Stimulated activated CD4-positive, alpha-beta T cell treated with anti-CD3 and anti-CD28 coated beads, Interleukin-2, amount 100 ng/mL, for 24 hours (primary cell): Measurements from ENCODE around the gene REXO2.

Experiments
- DNase-seq, 2 donors: peaks; one replicate each; pipeline ENCODE4 v3.0.0-alpha.2; 2020

The REXO2 gene

GRCh38 chr11:114439229-114440120 is at the start of gene REXO2:
TSS of gene REXO2 (plus strand) at chr11:114439467. CDS start at chr11:114439529, 62 bp downstream.
- DNase-seq, result peak; percentile 93 to 94

GRCh38 chr11:114392735-114393667 is 46.3 kb upstream of the REXO2 start:
- no peak for DNase-seq

DNA sequence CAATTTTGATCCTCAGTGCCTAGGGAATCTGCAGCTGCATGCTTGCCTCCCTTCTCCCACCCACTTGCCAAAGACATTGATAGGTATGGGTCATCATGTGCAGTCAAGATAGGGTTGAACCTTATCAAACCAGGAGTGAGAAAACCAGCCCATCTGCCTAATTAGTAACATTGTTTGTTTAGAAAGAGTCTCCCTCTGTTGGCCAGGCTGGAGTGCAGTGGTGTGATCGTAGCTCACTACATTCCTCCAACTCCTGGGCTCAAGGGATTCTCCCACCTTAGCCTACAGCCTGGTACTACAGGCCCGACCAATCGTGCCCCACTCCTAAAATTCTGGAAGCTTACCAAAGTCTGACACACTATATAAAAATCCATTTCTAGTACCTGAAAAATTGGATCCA is 43.5 kb upstream of the REXO2 start:
- no peak for DNase-seq

DNA sequence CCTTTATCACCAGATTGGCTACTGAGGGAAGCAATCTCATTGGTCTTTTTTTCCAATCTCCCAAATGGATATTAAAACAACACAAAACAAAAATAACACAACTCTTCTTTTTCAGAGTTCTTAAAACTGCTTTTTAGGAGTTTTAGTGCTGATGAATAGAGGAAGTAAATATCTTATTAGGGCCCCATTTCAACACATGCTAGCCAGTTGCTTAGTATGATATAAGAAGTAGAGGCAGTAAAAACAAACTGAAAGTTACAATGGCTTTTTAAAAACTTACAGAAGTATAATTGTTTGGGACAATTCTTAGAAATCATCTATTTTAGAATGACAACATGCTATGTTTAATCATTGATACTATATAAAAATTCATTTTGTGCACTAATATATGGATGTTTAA is 42.4 kb upstream of the REXO2 start:
- DNase-seq, result no peak

- DNase-seq, result no peak
Observed at GRCh38 chr11:114397349-114397982, 41.8 kb upstream of the REXO2 start.

DNA sequence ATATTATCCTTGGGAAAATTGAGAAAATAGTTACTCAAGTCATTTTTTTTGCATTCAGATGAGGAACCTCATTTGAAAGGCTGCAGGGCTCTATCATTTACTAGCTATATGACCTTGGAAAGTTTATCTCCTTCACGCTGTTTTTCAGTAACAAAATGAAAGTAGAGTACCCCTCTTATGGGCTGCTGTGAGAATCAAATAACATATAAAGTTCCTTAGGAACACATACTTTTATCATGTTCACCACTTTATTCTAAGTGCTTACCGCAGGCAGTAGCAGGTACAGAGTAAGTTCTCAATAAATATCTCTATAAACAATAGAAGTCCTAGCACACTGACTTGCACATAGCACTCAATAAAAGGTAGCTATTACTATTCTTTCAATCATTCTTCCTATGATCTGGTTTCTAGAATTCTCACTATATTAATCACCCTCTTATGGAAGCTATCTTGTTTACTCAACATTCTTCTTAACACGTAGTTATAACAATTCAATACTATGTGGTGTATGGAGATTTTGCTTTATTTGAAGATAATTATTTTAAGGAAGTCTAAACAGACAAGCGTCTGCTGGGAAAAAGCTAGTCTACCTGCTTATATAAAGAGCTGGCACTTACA is 40.9 kb upstream of the REXO2 start:
- no peak for DNase-seq

DNA sequence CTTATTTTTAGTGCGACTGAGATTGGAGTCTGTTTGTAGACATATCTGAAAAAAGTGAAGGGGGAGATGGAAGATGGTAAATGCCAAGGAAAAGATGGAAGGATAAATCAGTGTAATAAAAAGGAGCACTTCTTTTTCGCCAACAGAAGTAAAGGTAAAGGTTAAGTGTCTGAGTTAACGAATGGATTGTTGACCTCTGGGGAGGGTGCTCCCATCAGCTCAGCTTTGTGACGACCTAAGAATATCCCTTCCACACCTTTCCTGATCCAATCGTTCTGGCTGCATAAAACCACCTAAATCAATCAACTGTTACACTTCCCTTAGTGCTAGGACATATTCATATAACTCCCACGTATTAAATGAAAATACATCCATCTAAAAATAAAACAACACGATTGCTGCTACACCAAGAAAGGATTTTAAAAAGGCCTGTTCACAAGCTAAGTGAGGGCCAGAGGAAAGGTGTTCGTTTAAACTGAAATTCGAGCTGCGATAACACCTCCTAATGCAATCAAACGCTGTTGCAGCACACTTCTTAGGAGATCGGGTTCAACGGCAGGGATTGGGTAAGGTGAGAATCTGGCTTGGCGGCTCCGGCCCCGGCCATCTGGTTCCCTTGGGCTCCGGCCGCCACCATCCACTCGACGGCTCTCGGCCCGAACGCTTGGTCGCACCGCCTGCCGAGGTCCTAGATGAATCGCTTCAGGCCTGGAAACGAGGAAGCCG is 39.6 kb upstream of the REXO2 start:
- DNase-seq, result no peak

- peak; percentile 97 for DNase-seq
Observed at GRCh38 chr11:114400216-114400914, 38.9 kb upstream of the REXO2 start, which contains the start of the genes C11orf71 and RBM7. TSS of gene C11orf71 (minus strand) at chr11:114400511. CDS start at chr11:114400331, 180 bp downstream. TSS of gene RBM7 (plus strand) at chr11:114400666. CDS start at chr11:114400672, 6 bp downstream.

DNA sequence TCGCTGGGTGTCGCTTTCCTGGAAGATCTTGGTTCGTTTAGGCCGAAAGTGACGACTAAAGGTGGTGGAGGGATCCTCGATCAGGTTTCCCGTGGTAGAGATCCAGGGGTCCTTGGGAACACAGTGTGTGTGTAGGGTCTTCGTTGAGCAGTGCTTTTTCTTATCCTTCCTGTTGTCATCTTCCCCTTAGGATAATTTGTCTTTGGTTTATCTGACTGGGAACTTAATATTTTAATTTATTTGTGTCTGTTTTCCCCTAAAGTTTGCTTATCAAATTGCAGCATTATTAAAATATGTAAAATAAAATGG is 38.4 kb upstream of the REXO2 start:
- DNase-seq, result no peak

- no peak for DNase-seq
Observed at GRCh38 chr11:114401311-114401710, 38.0 kb upstream of the REXO2 start.

DNA sequence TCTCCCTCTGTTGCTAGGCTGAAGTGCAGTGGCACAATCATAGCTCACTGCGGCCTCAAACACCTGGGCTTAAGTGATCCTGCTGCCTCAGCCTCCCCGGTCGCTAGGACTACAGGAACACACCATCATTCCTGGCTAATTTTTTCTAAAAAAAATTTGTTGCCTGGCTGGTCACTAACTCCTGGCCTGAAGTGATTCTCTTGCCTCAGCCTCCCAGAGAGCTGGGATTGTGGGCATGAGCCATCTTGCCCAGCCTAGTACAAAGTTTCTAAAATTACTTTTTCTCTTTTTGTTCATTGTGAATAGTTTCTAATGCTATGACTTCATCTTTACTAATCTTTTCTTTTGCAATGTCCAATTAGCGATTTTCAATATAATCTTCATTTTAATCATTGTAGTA is 26.3 kb upstream of the REXO2 start:
- no peak for DNase-seq

- DNase-seq, result no peak
Observed at GRCh38 chr11:114413958-114414357, 25.3 kb upstream of the REXO2 start.

DNA sequence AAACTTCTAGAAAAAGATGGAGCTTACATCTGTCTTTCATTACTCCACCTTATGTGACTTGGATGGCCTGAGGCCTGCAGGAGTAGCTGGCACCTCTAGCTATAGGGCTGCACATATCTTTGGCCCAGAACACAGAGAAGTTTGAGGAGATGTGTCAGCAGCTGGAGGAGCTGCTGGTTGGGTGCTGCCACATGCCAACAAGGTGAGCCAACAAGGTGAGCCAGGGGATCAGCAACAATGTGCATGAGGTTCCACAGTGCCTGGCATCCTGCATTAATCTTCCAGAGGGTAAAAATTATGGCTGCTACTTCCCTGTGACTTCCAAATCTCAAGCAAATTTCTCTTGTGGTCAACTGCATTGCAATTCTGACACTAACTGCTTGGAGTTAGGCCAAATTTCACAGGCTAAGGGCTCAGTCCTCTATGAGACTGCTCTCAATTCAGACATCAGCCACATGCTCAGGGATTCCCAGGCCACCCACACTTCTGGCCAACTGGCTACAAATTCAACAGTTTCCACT is 22.8 kb upstream of the REXO2 start:
- no peak for DNase-seq

- no peak for DNase-seq
Observed at GRCh38 chr11:114426280-114426679, 13.0 kb upstream of the REXO2 start.

- DNase-seq, result no peak
Observed at GRCh38 chr11:114430290-114430689, 9.0 kb upstream of the REXO2 start.

GRCh38 chr11:114432893-114433292 is 6.4 kb upstream of the REXO2 start:
- no peak for DNase-seq

- no peak for DNase-seq
Observed at GRCh38 chr11:114433376-114433775, 5.9 kb upstream of the REXO2 start.

- DNase-seq, result no peak
Observed at GRCh38 chr11:114438303-114438702, 964 bp upstream of the REXO2 start.

- DNase-seq, result no peak
Observed at GRCh38 chr11:114440121-114440860, 1.0 kb downstream of the REXO2 start.
